Activated T-helper 1 cell treated with anti-CD3 and anti-CD28 coated beads, Interleukin-2, amount 50 U/mL, for 16 hours (primary cell): Measurements from ENCODE around the gene IFFO2.

Source experiments
- DNase-seq, 2 donors: peaks; one replicate each; pipeline ENCODE4 v3.0.0-alpha.2; 2020; ENCODE audit warnings: low read depth in 1 of 2, low spot score in 1 of 2

Gene IFFO2

DNA sequence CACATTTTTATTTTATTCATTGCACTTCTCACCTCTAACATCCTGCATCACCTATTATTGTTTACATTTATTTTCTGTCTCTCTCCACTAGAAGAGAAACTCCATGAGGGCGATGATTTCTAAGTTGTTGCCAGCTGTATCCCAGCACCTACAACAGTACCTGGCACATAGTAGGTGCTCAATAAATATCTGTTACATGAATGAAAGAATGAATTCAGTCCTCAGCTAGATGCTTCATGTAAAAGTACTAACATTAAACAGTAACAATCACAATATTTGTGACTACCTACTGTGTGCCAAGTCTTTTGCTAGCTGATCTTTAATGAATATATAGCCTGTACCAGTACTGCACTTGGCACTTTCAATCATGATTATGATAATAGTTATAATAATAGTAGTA lies 100.0 kb downstream of the IFFO2 start:
- no peak for DNase-seq

- no peak for DNase-seq
Observed at GRCh38 chr1:18855573-18855972, 100.9 kb downstream of the IFFO2 start.

- DNase-seq: no peak
Observed at GRCh38 chr1:18854331-18855025, 102.0 kb downstream of the IFFO2 start.
